Measurements from ENCODE around the gene EIF2D.
A peak's percentile ranks its signal among the peaks of the same experiment; 100 is the strongest.

Gene EIF2D

GRCh38 chr1:206554211-206554610, 58.1 kb downstream of the EIF2D start:
- no peak for DNase-seq (ENCODE audit: extremely low read depth in 1 of 2, low read depth in 1 of 2)

DNA sequence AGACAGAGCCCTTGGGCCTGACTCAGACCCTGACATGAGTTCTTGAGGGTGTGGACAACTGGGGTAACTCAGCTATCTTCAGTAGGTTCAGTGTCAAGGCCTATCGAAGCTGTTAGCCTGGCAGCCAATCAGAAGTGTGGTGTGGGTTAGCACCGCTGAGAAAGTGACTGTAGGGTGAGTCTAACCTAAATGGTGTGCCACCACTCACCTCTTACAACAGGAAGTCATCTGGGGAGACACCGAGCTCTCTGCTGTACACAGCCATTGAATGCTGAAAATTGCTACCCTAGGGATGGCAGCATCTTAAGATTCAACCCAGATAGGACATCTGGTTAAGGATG, 60.3 kb downstream of the EIF2D start:
- DNase-seq (ENCODE audit: extremely low read depth in 1 of 2, low read depth in 1 of 2), result peak in 1 of 2 donors; percentile 76

DNA sequence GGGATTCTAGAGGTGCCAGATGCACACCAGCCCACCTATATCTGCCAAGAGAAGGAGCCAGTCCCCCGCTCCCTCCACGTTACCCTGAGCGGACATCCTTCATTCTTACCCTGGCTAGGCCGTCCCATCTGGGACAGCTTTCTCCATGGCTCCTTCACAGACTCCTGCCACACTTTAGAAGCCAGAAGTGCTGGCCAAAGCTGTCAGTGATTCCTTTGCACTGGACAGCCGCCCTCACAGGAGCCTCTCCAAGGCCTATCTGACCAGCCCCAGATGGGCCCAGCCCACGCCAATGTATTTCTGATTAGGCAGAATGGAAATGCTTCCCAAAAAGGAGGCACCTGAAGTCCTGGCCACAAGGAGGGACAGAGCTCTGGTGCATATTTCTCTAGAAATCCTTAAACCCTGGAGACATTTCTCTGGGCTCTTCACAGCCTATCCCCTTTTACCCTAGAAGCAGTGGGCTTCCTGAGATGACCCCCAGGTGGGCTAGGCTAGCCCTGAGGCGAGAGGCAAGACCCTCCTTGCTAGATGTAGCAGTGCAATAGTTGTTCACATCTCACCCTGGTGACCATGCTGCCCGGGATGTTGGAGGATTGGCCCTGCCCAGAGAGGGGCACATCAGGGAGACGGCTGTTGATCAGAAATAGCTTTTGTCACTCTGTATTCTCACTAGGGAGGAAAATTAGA, 60.8 kb downstream of the EIF2D start:
- DNase-seq (ENCODE audit: extremely low read depth in 1 of 2, low read depth in 1 of 2), result no peak

GRCh38 chr1:206550446-206550845, 61.8 kb downstream of the EIF2D start:
- no peak for DNase-seq (ENCODE audit: extremely low read depth in 1 of 2, low read depth in 1 of 2)

DNA sequence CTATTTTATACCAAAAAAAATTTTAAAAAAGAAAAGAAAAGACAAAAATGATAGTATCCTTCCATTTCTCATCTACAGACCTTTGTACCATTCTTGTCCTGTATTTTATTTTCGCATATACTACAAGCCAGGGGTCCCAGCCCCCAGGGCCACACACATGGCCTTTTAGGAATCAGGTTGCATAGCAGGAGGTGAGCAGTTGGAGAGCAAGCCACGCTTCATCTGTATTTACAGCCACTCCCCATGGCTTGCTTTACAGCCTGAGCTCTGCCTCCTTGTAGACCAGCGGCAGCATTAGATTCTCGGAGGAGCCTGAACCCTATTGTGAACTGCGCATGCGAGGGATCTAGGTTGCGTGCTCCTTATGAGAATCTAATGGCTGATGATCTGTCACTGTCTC, 65.2 kb downstream of the EIF2D start:
- DNase-seq (ENCODE audit: extremely low read depth in 1 of 2, low read depth in 1 of 2), result no peak

GRCh38 chr1:206545351-206545750, 66.9 kb downstream of the EIF2D start:
- DNase-seq (ENCODE audit: extremely low read depth in 1 of 2, low read depth in 1 of 2), result no peak

- DNase-seq (ENCODE audit: extremely low read depth in 1 of 2, low read depth in 1 of 2), result peak; percentile 58 to 70
Observed at GRCh38 chr1:206544562-206545257, 67.6 kb downstream of the EIF2D start.

Measured in stimulated activated CD8-positive, alpha-beta memory T cell treated with anti-CD3 and anti-CD28 coated beads, Interleukin-7, amount 100 ng/mL, for 48 hours (primary cell).